GM18907 (cell line): ENCODE results near the gene LRP10.
A peak's percentile ranks its signal among the peaks of the same experiment; 100 is the strongest.
"Not testable (repeated sequence)": the region's sequence is repeated elsewhere in the genome, so short reads cannot be mapped to it uniquely, and the experiment has no call there.

ENCODE experiments used
- ATAC-seq: cut with Tn5 transposase; IDR thresholded peaks from one replicate; pipeline ENCODE4 v1.9.1; 2021; ENCODE audit warnings: mild to moderate bottlenecking, moderate library complexity; ENCODE audit not compliant: unreplicated experiment

Gene LRP10

DNA sequence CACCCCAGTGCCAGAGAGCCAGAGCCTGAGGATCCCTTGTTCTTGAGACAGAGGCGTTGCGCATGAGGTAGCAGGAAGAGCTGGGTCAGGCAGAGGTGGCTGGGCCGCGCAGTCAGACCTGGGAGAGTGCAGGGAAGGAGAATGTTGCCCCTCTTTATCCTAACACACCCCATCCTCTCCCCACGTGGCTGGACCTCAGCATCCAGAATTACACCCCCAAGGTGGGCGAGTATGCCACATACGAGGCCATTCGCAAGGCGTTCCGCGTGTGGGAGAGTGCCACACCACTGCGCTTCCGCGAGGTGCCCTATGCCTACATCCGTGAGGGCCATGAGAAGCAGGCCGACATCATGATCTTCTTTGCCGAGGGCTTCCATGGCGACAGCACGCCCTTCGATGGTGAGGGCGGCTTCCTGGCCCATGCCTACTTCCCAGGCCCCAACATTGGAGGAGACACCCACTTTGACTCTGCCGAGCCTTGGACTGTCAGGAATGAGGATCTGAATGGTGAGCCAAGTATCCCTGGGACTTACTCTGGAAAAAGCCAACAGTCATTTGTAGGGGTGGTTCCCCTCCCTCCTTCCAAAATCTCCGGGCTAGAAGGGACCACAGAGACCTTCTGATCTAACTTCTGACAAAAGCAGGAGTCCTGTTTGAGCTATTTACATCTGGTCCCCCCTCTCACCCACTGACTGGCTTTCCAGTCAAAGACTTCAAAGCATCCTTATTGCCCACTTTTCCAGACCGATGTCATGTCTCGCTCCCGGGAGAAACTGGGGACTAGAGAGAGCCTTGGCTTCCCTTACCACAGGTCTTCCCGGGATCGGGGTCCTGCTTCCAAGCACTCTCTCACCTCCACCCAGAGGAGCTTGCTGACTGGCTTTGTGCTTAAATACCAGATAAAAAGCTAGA lies 29.1 kb upstream of the LRP10 start:
- no peak for ATAC-seq

DNA sequence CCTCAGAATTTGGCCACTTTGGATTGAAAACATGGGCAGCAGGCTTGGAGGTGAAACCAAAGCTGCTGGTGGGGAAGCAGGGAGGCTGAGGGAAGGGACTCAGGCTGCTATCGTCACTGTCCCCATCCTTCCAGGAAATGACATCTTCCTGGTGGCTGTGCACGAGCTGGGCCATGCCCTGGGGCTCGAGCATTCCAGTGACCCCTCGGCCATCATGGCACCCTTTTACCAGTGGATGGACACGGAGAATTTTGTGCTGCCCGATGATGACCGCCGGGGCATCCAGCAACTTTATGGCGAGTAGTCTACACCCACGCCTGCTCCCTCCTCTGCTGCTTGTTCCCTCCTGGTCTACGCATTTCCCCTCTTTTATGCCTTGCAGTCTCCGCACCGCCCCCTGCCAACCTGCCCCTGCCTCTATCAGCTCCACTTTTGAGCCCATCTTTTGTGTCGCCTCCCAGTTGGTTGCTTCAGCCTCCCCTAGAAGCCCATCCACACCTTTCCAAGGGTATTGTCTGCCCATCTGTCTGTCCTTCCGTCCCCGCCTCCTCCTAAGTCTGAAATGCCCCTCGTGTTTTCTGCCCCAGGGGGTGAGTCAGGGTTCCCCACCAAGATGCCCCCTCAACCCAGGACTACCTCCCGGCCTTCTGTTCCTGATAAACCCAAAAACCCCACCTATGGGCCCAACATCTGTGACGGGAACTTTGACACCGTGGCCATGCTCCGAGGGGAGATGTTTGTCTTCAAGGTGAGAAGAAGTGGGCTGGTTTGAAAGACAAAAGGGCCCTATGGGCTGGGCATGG lies 28.2 kb upstream of the LRP10 start:
- no peak for ATAC-seq

DNA sequence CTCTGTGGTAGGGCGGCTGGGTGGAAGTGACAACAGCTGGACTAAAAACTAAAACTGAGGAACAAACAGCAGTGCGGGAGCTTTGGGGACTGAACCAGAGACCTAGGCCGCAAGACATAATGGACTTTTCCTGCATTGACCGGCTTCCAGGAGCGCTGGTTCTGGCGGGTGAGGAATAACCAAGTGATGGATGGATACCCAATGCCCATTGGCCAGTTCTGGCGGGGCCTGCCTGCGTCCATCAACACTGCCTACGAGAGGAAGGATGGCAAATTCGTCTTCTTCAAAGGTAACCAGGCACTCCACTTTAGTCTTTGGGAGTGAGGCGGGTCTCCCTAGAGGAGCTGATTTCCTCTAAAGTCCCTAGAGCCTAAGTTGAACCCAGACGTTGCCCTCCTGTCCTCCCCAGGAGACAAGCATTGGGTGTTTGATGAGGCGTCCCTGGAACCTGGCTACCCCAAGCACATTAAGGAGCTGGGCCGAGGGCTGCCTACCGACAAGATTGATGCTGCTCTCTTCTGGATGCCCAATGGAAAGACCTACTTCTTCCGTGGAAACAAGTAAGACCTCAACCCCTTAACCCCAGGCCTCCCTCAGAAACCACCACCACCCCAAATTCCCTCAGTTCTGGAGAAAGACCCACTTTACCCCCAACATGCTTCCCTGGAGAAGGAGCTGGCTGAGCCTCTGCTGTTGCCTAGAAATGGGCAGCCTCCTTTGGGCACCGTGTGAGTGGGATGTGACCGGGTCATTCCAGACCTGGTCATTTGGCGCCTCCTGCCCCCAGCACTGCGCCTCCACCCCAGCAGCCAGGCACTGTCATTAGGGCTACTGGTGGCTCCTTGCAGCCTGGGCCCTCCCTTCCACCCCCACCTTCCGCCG lies 27.1 kb upstream of the LRP10 start:
- ATAC-seq: no peak

DNA sequence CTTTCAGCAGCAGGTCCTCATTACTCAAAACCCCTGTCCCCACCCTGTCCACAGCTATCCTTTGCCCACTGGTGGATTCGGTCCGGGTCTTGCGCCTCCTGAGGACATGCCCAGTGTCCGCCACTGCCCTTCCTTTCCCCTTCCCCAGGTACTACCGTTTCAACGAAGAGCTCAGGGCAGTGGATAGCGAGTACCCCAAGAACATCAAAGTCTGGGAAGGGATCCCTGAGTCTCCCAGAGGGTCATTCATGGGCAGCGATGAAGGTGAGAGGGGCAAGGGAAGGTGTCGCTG lies 26.5 kb upstream of the LRP10 start:
- no peak for ATAC-seq

DNA sequence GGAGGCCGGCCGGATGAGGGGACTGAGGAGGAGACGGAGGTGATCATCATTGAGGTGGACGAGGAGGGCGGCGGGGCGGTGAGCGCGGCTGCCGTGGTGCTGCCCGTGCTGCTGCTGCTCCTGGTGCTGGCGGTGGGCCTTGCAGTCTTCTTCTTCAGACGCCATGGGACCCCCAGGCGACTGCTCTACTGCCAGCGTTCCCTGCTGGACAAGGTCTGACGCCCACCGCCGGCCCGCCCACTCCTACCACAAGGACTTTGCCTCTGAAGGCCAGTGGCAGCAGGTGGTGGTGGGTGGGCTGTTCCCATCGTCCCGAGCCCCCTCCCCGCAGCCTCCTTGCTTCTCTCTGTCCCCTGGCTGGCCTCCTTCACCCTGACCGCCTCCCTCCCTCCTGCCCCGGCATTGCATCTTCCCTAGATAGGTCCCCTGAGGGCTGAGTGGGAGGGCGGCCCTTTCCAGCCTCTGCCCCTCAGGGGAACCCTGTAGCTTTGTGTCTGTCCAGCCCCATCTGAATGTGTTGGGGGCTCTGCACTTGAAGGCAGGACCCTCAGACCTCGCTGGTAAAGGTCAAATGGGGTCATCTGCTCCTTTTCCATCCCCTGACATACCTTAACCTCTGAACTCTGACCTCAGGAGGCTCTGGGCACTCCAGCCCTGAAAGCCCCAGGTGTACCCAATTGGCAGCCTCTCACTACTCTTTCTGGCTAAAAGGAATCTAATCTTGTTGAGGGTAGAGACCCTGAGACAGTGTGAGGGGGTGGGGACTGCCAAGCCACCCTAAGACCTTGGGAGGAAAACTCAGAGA lies 25.5 kb upstream of the LRP10 start:
- ATAC-seq: no peak

DNA sequence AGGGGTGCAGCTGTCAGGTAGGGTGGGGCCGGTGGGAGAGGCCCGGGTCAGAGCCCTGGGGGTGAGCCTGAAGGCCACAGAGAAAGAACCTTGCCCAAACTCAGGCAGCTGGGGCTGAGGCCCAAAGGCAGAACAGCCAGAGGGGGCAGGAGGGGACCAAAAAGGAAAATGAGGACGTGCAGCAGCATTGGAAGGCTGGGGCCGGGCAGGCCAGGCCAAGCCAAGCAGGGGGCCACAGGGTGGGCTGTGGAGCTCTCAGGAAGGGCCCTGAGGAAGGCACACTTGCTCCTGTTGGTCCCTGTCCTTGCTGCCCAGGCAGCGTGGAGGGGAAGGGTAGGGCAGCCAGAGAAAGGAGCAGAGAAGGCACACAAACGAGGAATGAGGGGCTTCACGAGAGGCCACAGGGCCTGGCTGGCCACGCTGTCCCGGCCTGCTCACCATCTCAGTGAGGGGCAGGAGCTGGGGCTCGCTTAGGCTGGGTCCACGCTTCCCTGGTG lies 24.7 kb upstream of the LRP10 start:
- no peak for ATAC-seq

DNA sequence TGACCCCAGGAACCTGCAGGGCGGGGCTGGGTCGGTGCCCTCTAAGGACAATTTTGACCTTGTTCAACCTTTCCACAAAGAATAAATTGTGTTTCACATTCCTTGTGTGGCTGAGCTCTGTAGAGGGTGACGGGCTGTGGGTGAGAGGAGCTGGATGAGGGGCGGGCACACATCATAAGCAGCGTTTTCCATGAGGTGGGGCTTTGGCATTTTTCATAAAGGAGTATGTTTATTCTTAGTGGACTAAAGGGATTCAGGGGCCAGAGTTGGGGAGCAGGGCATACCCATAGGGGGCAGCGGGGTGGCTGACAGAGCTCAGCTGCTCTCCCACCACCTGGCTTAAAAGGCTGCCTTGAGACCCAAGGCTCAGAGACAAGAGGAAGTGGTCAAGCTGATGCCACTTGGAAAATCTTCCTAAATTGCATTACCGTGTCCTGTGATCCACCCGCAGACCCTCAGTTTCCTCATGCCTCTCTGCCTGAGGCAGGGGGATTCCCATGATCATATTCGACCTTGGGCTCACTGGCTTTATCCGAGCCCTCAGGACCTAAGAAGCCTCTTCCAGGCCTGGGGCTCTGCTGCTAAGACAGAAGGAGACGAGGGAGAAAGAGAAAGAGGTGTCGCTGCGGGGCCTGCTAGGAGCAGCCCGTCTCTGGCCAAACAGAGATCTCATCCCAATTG lies 23.7 kb upstream of the LRP10 start:
- no peak for ATAC-seq

DNA sequence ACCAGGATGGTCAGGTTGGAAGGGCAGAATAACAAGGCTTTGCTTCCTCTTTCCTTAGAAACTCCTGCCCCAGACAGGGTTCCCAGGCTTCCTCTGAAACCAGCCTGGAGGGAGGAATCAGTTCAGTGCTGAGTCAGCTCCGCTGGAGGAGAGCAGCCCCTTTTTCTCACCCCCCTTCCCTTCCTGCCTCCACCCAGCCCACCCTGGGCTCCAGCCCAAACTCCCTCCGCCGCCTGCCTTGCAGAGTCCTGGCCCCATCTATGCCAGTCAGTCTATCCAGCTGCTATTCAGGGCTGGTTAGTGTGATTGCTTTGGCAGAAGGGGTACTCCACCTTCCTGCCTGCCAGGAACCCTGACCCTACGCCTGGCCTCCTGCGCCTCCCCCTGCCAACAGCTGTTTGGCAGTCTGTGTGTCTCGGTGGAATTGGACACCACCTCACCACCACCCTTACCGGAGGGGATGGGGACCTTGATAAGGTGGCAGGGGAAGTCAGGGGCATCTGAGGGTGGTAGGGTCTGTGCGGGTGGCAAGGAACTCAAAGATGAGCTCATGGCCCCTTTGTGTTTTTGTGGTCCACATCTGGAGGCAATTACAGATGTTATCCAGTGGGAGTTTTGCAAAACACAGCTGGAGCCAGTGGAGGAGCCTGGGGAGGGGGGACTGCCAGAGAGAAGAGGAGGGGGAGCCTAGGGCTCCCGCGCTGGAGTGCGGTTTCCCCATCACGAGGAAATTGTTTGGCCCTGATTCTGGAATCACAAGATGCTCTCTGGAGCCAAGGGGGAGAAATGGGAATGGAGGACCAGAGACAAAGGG lies 23.0 kb upstream of the LRP10 start:
- no peak for ATAC-seq

DNA sequence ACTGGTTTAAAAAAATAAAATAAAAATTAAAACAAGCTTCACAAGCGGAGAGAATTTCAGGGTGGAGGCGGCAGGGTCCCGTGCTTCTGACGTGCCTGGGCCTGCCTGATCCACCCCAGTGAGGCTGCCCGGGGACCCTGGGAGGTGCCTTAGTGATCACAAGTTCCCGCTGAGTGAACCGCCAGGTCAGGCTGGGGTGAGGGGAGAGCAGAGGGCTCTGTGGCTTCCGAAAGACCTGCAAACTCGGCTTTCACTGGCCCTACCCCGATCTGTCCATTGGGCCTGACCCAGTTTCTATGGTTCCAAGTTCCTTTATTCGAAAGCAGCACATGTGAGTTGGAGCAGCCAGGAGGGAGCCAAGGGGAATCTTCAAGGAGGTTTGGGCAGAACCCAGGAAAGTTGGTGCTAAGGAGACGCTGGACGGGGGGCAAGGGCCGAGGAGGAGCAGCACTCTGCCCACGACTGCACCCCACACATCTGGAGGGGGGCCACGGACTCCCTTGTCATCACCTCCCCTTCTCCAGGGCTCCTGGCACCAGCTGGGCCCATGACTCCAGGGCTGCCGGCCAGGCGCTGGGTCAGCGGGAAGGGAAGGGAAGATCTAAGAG lies 22.2 kb upstream of the LRP10 start:
- no peak for ATAC-seq

DNA sequence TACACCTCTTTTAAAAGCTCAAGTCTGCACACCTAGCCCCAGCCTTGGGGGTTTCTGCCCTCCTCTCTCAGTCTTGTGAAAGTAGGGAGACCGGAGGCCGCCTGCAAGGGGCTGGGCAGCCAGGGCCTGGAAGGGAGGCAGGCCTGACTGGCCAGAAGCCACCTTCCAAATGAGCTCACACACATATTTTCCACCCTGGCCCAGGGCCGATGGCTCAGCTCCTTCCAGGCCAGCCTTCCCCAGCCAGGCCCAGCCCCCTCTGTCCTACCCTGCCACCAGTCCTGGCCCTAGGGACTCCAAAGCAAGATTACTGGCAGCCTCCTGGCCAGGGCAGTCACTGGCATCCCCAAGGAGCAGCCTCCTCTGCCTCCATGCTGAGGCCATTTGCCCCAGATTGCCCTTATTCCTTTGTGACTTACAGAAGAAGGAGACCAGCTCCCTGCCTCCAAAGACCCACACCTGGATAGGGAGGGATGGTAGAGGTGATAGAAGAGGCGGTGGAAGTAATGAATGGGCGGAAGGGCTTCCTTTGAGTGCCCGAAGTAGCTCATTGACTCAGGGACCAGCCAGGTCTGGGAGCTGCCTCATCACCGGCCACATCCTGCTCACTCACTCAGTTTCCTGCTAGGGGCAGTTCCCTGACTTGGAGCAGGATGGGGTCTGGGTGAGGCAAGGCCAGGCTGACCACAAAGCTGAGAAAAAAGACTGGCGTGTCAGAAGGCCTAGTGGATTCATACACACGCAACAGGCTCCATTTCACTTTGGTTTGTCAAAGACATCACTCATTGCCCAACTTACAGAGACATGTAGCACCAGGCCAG lies 20.4 kb upstream of the LRP10 start:
- ATAC-seq: no peak

DNA sequence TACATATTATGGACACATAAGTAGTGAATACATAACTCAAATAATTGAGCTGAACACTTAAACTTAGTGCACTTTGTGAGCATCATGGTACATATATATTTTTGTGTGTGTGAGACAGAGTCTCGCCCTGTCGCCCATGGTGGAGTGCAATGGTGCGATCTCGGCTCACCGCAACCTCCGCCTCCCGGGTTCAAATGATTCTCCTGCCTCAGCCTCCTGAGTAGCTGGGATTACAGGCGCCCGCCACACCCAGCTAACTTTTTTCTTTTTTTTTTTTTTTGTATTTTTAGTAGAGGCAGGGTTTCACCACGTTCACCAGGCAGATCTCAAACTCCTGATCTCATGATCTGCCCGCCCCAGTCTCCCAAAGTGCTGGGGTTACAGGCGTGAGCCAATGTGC lies 19.4 kb upstream of the LRP10 start:
- not testable (repeated sequence) for ATAC-seq

DNA sequence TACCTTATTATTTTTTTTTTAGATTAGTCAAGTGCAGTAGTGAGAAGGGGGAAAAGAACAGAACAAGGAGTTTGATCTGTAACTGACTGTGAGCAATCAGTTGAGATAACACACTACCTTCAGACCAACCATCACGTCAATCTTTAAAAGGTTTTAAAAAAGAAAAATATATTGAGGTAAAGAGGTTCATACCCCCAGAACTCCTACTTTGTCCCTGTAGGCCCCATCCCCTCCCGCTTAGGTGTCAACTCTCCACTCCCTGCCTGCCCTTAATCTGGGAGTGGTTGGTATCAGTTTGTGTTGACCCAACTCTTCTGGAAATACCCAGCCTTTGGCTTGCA lies 19.0 kb upstream of the LRP10 start:
- no peak for ATAC-seq

DNA sequence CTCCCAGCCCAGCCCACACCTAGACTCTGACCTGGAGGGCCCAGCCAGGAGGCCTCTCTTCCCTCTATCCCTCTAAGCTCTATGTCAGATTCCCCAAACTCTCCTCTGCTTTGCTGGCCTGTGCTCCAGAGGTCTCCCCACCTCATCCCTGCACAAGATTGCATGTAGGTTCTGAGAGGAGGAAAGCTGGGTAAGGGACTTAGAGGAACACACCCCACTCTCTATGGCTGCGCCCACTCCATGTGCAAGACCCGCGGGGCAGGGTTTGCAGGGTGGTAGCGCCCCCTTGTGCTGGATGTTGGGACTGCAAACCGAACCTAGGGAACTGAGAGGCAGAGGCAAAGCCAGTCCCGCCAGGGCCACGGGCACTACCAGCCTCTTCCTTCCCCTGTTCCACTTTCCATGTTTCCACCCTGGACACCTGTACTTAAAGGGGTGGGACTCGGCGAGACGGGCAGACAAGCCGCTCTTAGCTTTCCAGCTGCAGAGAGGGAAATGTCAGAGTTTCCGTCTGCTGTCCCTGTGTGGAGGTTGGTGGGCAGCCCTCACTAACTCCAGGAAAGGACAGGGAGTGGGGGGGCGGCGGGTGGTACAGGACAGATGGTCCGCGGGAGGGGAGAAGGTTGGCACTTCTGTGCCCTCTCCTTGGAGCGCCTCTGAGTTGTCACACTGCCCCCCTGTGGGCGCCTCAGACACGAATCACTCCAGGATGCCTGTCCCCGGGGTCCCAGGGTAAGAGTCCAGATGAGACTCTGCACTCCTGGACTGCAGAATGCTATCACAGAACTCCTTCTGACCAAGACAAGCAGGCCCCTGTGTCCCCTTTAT lies 18.4 kb upstream of the LRP10 start:
- ATAC-seq: peak; percentile 67

DNA sequence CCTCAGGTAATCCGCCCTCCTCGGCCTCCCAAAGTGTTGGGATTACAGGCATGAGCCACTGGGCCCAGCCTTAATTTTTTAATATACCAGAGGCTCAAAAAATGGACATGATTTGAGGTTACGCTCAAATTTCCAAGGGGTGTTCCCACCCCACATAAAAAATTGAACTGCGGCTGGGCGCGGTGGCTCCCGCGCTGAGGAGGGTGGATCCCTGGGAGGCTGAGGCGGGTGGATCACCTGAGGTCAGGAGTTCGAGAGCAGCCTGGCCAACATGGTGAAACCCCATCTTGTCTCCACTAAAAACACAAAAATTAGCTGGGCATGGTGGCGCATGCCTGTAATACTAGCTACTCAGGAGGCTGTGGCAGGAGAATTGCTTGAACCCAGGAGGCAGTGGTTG lies 17.2 kb upstream of the LRP10 start:
- not testable (repeated sequence) for ATAC-seq

DNA sequence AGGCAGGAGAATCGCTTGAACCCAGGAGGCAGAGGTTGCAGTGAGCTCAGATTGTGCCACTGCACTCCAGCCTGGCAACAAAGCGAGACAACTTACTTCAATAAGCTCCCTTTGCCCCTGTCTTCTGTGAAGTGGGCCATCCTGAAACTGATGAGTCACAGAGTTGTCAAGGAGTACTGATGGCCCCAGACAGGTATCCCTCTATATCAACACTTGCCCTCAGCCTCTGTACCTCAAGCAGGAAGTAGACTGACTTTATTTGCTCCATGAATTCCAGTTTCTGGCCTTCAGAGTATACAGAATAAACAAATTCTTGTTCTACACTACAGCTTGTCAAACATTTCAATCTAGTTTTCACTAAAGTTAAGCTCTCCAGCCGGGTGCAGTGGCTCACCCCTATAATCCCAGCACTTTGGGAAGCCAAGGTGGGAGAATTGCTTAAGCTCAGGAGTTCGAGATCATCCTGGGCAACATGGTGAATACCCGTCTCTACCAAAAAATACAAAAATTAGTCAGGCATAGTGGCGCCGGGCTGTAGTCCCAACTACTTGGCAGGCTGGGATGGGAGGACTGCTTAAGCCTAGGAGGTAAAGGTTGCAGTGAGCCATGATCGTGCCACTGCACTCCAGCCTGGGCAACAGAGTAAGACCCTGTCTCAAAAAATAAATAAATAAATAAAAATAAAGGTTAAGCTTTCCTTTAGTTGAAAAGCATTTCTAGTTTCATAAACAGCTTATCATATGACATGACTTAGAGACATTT lies 16.4 kb upstream of the LRP10 start:
- ATAC-seq: no peak

DNA sequence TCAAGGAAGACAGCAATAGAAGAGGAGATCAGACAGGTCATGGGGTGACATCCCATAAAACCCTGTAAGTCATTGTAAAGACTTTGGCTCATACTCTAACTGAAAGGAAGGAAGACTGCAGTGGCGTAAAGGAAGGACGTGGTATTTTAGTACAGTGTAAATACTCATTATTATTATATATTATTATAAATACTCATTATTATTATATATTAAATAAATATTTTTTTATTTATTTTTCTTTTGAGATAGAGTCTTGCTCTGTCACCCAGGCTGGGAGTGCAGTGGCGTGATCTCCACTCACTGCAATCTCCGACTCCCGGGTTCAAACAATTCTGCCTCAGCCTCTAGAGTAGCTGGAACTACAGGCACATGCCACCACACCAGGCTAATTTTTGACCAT lies 15.1 kb upstream of the LRP10 start:
- no peak for ATAC-seq
